ENCODE data around the gene ANKRD39.

Gene ANKRD39, protein sequence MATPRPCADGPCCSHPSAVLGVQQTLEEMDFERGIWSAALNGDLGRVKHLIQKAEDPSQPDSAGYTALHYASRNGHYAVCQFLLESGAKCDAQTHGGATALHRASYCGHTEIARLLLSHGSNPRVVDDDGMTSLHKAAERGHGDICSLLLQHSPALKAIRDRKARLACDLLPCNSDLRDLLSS

DNA sequence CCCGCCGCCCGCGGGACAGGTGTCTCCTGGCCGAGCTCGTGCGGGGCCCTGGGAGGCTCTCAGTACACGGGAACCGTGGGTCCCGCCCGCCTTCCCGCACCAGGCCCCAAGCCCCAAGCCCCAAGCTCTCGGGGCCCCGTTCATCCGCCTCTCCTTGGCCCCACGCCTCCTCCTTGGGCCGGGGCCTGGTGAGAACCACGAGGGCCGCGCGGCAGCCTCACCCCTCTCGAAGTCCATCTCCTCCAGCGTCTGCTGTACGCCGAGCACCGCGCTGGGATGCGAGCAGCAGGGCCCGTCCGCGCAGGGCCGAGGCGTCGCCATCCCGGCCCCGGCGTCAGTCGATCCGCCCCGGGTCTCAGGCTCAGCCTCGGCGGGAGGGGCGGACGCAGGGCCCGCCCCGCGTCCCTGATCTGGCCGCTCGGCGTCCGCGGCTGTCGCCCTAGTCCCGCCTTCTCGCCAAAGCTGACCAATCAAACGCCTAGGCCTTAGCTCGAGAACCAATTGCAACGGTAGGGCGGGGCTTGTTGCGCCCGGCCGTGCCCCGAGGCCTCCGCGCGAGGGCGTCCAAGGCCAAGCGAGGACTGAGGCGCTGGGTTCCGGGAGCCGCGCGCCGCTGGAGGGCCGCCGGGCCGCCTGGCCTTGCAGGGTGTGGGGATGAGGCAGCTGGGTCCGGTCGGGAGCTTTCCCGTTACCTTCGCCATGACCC lies at the start of gene ANKRD39:
TSS of gene ANKRD39 (minus strand) at position 350 of the 706 bp plus-strand sequence. CDS start at position 321, 29 bp downstream.
- Histone ChIP-seq H3K4me3 (ENCODE audit: low read length) (peak within 1 kb of the TSS; percentile 82), H3K4me1 (ENCODE audit: control insufficient read depth, insufficient read depth, low read length) (peaks cover 7% of the 10 kb centered on the region)

GRCh38 chr2:96906729-96907114 lies 48.9 kb upstream of the ANKRD39 start:
- no peak overlapping the region for H3K4me3 ChIP-seq (ENCODE audit: low read length)

More for the DNA sequence above, at the start of gene ANKRD39:
- Histone ChIP-seq H3K27me3 (ENCODE audit: control insufficient read depth, insufficient read depth, low read length) (no peaks in the 10 kb centered on the region), H3K9me3 (ENCODE audit: control insufficient read depth, low read length) (no peaks in the 10 kb centered on the region), H3K9ac (ENCODE audit: low read length) (peak within 1 kb of the TSS; percentile 78), H3K36me3 (ENCODE audit: control insufficient read depth, insufficient read depth, low read length) (peaks cover 1% of the 10 kb centered on the region)

DNA sequence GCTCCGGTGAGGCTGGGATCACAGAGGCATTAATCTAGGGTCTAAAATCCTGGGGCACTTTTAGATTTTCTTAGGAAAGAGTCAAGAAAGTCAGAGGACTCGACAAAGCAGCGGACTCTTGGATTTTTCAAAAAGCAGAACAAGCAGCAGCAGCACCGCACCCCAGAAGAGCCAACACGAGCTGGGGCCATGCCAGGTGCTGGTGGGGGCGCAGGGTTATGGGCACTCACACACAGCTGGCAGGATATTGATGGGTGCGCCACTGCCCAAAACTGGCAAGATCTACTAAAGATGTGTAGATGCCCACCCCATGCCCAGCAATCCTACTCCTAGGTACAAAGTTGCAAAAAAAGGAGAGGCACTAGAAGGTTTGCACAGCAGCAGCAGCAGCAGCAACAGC lies 46.0 kb upstream of the ANKRD39 start:
- Histone ChIP-seq H3K36me3 (ENCODE audit: control insufficient read depth, insufficient read depth, low read length) (no peaks in the 10 kb centered on the region), H3K9ac (ENCODE audit: low read length) (no peak overlapping the region), H3K9me3 (ENCODE audit: control insufficient read depth, low read length) (no peaks in the 10 kb centered on the region), H3K27me3 (ENCODE audit: control insufficient read depth, insufficient read depth, low read length) (no peaks in the 10 kb centered on the region), H3K4me3 (ENCODE audit: low read length) (no peak overlapping the region), H3K4me1 (ENCODE audit: control insufficient read depth, insufficient read depth, low read length) (peaks cover 18% of the 10 kb centered on the region)

More at GRCh38 chr2:96906729-96907114, 48.9 kb upstream of the ANKRD39 start:
- Histone ChIP-seq H3K9me3 (ENCODE audit: control insufficient read depth, low read length) (no peaks in the 10 kb centered on the region), H3K4me1 (ENCODE audit: control insufficient read depth, insufficient read depth, low read length) (peaks cover 18% of the 10 kb centered on the region), H3K36me3 (ENCODE audit: control insufficient read depth, insufficient read depth, low read length) (no peaks in the 10 kb centered on the region), H3K27me3 (ENCODE audit: control insufficient read depth, insufficient read depth, low read length) (no peaks in the 10 kb centered on the region), H3K9ac (ENCODE audit: low read length) (no peak overlapping the region)

GRCh38 chr2:96903318-96903717 lies 45.5 kb upstream of the ANKRD39 start:
- Histone ChIP-seq H3K4me1 (ENCODE audit: control insufficient read depth, insufficient read depth, low read length) (peaks cover 18% of the 10 kb centered on the region), H3K9me3 (ENCODE audit: control insufficient read depth, low read length) (no peaks in the 10 kb centered on the region), H3K9ac (ENCODE audit: low read length) (no peak overlapping the region), H3K36me3 (ENCODE audit: control insufficient read depth, insufficient read depth, low read length) (no peaks in the 10 kb centered on the region), H3K27me3 (ENCODE audit: control insufficient read depth, insufficient read depth, low read length) (no peaks in the 10 kb centered on the region), H3K4me3 (ENCODE audit: low read length) (no peak overlapping the region)

- Histone ChIP-seq H3K36me3 (ENCODE audit: control insufficient read depth, insufficient read depth, low read length) (no peaks in the 10 kb centered on the region), H3K4me1 (ENCODE audit: control insufficient read depth, insufficient read depth, low read length) (peaks cover 10% of the 10 kb centered on the region), H3K27me3 (ENCODE audit: control insufficient read depth, insufficient read depth, low read length) (no peaks in the 10 kb centered on the region), H3K9me3 (ENCODE audit: control insufficient read depth, low read length) (no peaks in the 10 kb centered on the region), H3K9ac (ENCODE audit: low read length) (no peak overlapping the region), H3K4me3 (ENCODE audit: low read length) (no peak overlapping the region)
Observed at GRCh38 chr2:96900237-96900636, 42.4 kb upstream of the ANKRD39 start.

GRCh38 chr2:96899413-96899741 lies 41.6 kb upstream of the ANKRD39 start:
- Histone ChIP-seq H3K36me3 (ENCODE audit: control insufficient read depth, insufficient read depth, low read length) (no peaks in the 10 kb centered on the region), H3K9me3 (ENCODE audit: control insufficient read depth, low read length) (no peaks in the 10 kb centered on the region), H3K4me3 (ENCODE audit: low read length) (no peak overlapping the region), H3K9ac (ENCODE audit: low read length) (no peak overlapping the region), H3K27me3 (ENCODE audit: control insufficient read depth, insufficient read depth, low read length) (no peaks in the 10 kb centered on the region), H3K4me1 (ENCODE audit: control insufficient read depth, insufficient read depth, low read length) (peaks cover 11% of the 10 kb centered on the region)

DNA sequence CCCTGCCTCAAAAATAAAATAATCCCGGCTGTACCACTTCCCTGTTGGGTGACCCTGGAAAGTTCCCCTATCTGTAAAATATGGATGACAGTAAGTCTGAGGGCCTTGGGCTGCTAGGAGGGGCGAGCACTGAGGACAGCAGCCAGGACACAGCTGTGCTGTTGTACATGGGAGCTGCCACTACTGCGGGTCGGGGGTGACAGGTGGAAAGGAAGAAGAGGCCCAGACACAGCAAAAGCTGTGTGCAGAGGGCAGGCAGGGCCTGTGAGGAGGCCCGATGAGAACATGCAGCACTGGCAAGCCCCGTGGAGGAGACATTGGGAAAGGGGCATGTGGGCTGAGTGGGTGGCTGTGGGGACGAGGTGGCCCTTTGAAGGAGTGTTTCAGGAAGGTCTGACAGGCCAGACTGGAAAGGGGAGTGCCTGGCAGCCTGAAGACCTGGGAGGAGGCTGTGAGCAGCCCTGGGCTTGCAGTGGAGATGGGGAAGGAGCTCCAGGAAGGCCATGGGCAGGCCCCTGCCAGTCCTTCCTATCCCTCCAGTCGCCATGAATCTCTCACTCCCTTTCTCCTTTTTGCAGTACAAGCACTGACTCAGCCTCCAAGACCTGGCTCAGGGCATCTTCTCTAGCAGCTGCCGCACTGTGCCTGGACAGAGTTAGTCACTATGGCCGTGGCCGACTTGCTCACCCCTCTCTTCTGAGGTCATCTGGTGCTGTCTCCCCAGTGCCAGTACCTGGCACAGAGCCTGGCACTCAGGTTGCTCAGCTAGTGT lies 41.0 kb upstream of the ANKRD39 start:
- no peaks in the 10 kb centered on the region for H3K36me3 ChIP-seq (ENCODE audit: control insufficient read depth, insufficient read depth, low read length)
- H3K9me3 ChIP-seq (ENCODE audit: control insufficient read depth, low read length): no peaks in the 10 kb centered on the region
- no peaks in the 10 kb centered on the region for H3K27me3 ChIP-seq (ENCODE audit: control insufficient read depth, insufficient read depth, low read length)
- no peak overlapping the region for H3K9ac ChIP-seq (ENCODE audit: low read length)
- no peak overlapping the region for H3K4me3 ChIP-seq (ENCODE audit: low read length)
- peaks cover 11% of the 10 kb centered on the region for H3K4me1 ChIP-seq (ENCODE audit: control insufficient read depth, insufficient read depth, low read length)

DNA sequence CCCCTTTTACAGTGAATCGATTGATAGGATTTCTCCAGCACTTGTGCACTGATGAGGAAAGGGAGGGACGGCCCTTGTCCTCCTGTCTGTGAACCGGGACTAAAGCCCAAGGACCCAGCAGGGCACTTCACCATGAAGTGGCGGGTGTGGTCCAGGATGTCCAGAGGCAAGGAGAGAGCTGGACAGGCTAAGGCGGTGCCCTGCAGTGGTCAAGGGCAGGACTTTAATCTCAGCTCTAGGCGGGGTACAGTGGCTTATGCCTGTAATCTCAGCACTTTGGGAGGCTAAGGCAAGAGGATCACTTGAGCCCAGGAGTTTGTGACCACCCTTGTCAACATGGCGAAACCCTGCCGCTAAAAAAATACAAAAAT lies 40.3 kb upstream of the ANKRD39 start:
- H3K4me1 ChIP-seq (ENCODE audit: control insufficient read depth, insufficient read depth, low read length): peaks cover 11% of the 10 kb centered on the region
- H3K4me3 ChIP-seq (ENCODE audit: low read length): no peak overlapping the region
- H3K9ac ChIP-seq (ENCODE audit: low read length): no peak overlapping the region
- H3K9me3 ChIP-seq (ENCODE audit: control insufficient read depth, low read length): no peaks in the 10 kb centered on the region
- no peaks in the 10 kb centered on the region for H3K27me3 ChIP-seq (ENCODE audit: control insufficient read depth, insufficient read depth, low read length)
- H3K36me3 ChIP-seq (ENCODE audit: control insufficient read depth, insufficient read depth, low read length): no peaks in the 10 kb centered on the region

GRCh38 chr2:96897491-96898134 lies 39.8 kb upstream of the ANKRD39 start:
- Histone ChIP-seq H3K4me3 (ENCODE audit: low read length) (no peak overlapping the region), H3K36me3 (ENCODE audit: control insufficient read depth, insufficient read depth, low read length) (no peaks in the 10 kb centered on the region), H3K27me3 (ENCODE audit: control insufficient read depth, insufficient read depth, low read length) (no peaks in the 10 kb centered on the region), H3K9me3 (ENCODE audit: control insufficient read depth, low read length) (no peaks in the 10 kb centered on the region), H3K4me1 (ENCODE audit: control insufficient read depth, insufficient read depth, low read length) (peaks cover 11% of the 10 kb centered on the region), H3K9ac (ENCODE audit: low read length) (no peak overlapping the region)

DNA sequence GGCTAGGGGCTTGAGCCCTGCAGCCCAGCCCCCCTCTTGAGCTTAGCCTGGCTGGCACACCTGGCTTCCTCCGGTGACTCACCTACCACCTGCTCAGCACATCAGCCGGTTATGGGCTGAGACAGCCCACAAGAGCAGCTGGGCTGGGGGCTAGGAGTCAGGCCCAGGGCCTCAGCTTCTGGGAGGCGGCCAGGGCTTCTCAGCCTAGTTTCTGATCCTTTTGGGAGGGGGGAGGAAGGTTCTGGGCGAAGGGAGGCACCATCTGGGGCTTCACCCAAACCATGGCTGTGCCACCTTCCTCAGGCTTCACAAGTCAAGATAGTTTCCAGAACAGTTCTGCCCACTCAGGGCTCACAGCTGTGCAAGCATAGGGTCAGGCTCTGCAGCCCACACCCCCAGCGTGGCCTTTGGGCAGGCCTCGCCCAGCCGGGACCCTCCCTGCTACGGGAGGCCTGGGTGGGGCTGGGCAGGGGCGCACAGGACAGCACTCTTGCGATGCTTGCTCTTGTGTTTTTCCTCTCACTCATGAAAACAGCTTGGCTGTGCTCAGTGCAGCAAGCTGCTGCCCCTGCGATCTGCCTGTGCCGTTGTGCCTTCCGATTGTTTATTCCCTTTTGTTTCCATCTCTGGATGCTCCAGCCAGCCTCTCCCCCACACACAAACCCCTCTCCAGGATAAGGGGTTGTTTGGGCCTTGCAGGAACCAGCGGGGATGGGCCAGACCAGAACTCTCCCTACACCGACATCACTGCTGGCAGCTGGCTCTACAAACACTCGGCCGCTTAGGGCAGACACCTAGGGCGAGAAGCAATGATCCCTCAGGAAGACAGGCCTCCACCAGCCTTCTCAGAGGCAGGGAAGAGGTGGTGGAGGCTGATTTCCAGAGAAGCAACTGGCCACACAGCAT lies 38.2 kb upstream of the ANKRD39 start:
- Histone ChIP-seq H3K4me1 (ENCODE audit: control insufficient read depth, insufficient read depth, low read length) (peaks cover 20% of the 10 kb centered on the region), H3K9me3 (ENCODE audit: control insufficient read depth, low read length) (no peaks in the 10 kb centered on the region), H3K9ac (ENCODE audit: low read length) (no peak overlapping the region), H3K36me3 (ENCODE audit: control insufficient read depth, insufficient read depth, low read length) (no peaks in the 10 kb centered on the region), H3K27me3 (ENCODE audit: control insufficient read depth, insufficient read depth, low read length) (no peaks in the 10 kb centered on the region), H3K4me3 (ENCODE audit: low read length) (no peak overlapping the region)

DNA sequence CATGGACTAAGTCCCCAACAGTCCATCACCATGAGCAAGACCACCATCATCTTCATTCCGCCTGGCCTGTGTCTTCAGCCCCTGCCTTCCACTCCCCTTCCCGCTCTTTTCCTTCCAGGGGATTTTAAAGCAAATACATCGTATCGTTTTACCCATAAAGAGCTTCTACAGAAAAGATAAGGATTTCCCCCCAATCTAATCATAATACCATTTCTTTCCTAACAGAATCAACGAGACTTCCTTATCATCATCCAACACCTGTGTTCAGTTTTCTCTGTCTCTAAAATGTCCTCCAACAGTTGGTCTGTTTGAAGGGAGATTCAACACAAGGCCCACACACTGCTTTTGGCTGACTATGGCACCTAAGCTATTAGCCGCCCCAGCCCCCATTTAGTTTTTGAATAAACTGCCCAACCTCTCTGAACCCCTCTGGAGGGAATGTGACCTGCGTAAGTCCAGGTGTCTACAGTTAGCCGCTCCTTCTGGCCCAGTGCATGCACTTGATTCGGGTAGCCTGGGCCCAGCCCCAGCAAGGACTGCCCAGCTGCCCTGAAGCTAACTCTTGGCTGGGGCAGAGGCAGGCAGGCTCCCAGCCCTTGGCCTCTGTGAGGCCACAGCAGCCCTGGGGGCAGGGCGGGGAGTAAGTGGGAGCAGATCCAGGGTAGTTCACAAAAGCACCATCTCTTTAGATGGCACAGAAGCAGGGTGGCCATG lies 37.4 kb upstream of the ANKRD39 start:
- peaks cover 23% of the 10 kb centered on the region for H3K4me1 ChIP-seq (ENCODE audit: control insufficient read depth, insufficient read depth, low read length)

More for the DNA sequence above, 37.4 kb upstream of the ANKRD39 start:
- Histone ChIP-seq H3K4me3 (ENCODE audit: low read length) (no peak overlapping the region), H3K27me3 (ENCODE audit: control insufficient read depth, insufficient read depth, low read length) (no peaks in the 10 kb centered on the region), H3K9ac (ENCODE audit: low read length) (no peak overlapping the region), H3K9me3 (ENCODE audit: control insufficient read depth, low read length) (no peaks in the 10 kb centered on the region), H3K36me3 (ENCODE audit: control insufficient read depth, insufficient read depth, low read length) (no peaks in the 10 kb centered on the region)
